Stimulated activated naive CD8-positive, alpha-beta T cell treated with anti-CD3 and anti-CD28 coated beads, Interleukin-15, amount 100 ng/mL, for 72 hours (primary cell): ENCODE data around the gene PRAF2.
A peak's percentile ranks its signal among the peaks of the same experiment; 100 is the strongest.

Source experiments
- ATAC-seq: fragments of 150-1000 bp; cut with Tn5 transposase; 2 replicates; pipeline ENCODE4 v1.10.0; 2021; ENCODE audit warnings: mild to moderate bottlenecking, moderate library complexity
- DNase-seq, 2 donors: peaks; one replicate each; pipeline ENCODE4 v3.0.0; 2021 to 2022
- H3K27ac Mint-ChIP-seq, 2 donors: one replicate each; pipeline ENCODE4 v1.8.0; 2022; ENCODE audit warnings: mild to moderate bottlenecking in 2 of 2, mixed read lengths in 2 of 2, moderate library complexity in 2 of 2
- H3K27me3 Mint-ChIP-seq: one replicate; pipeline ENCODE4 v1.8.0; 2022; ENCODE audit warnings: mixed read lengths
- H3K4me1 Mint-ChIP-seq: one replicate; pipeline ENCODE4 v1.8.0; 2022; ENCODE audit warnings: mild to moderate bottlenecking, mixed read lengths
- H3K4me3 Mint-ChIP-seq, 2 donors: one replicate each; pipeline ENCODE4 v1.8.0; 2022; ENCODE audit warnings: mild to moderate bottlenecking in 2 of 2, mixed read lengths in 2 of 2, moderate library complexity in 1 of 2
- H3K9me3 Mint-ChIP-seq, 2 donors: one replicate each; pipeline ENCODE4 v1.8.0; 2022; ENCODE audit warnings: mixed read lengths in 2 of 2

The PRAF2 gene

DNA sequence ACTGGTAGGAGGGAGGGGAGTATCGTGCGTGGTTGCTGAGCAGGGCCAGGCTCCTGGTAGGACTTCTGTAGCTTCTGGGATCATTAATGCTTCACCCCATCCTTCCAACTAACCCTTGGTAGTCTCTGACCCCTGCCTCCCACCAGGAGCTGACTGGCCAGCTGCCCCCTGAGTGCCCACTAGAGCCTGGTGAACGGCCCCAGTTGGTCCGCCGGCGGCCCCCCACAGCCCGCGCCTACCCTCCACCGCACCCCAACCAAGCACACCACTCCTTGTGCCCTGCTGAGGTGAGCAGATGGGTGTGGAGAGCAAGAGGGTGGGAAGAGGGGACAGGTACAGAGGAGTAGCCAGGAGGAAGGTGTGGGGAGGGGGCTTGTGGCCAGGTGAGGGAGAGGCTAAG is 10.1 kb downstream of the PRAF2 start:
- ATAC-seq (no peak), DNase-seq (no peak)
- Mint-ChIP-seq H3K27ac (no peak overlapping the region), H3K27me3 (no peaks in the 10 kb centered on the region), H3K9me3 (no peaks in the 10 kb centered on the region), H3K4me1 (no peaks in the 10 kb centered on the region), H3K4me3 (no peak overlapping the region)

- Mint-ChIP-seq H3K27me3 (no peaks in the 10 kb centered on the region), H3K27ac (no peak overlapping the region), H3K9me3 (no peaks in the 10 kb centered on the region), H3K4me3 (no peak overlapping the region), H3K4me1 (peaks cover 11% of the 10 kb centered on the region)
- DNase-seq = no peak
- no peak for ATAC-seq
Observed at GRCh38 chrX:49061916-49062315, 11.9 kb downstream of the PRAF2 start.

- ATAC-seq = no peak
- Mint-ChIP-seq H3K27me3 (no peaks in the 10 kb centered on the region), H3K9me3 (no peaks in the 10 kb centered on the region), H3K4me3 (no peak overlapping the region), H3K27ac (no peak overlapping the region), H3K4me1 (peaks cover 13% of the 10 kb centered on the region)
- no peak for DNase-seq
Observed at GRCh38 chrX:49061490-49061889, 12.3 kb downstream of the PRAF2 start.

DNA sequence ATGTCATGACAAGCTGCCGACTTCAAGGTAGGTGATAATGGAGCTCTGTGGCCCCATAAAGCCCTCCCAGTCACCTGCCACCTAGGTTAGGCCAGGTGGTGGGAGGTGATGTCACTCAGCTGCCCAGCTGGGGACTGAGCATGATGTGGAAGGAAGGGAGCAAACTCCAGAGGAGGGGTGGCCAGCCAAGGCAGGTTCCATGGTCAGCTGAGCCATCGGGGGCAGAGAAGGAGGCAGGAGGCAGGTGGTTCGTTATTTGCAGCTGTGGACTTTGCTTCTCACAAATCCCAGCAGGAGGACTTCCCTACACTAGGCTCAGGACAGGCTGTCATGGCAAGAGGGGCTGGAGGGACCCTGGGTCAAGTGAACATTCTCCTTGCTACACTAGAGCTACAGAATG is 12.9 kb downstream of the PRAF2 start:
- H3K4me1 Mint-ChIP-seq = peaks cover 13% of the 10 kb centered on the region

GRCh38 chrX:49059681-49060085 is 14.1 kb downstream of the PRAF2 start:
- Mint-ChIP-seq H3K4me1 (peaks cover 21% of the 10 kb centered on the region), H3K27ac (no peak overlapping the region), H3K27me3 (no peaks in the 10 kb centered on the region), H3K4me3 (no peak overlapping the region), H3K9me3 (no peaks in the 10 kb centered on the region)
- DNase-seq (no peak), ATAC-seq (no peak)

More for the DNA sequence above, 12.9 kb downstream of the PRAF2 start:
- Mint-ChIP-seq H3K27me3 (no peaks in the 10 kb centered on the region), H3K4me3 (no peak overlapping the region), H3K9me3 (no peaks in the 10 kb centered on the region), H3K27ac (no peak overlapping the region)
- DNase-seq = no peak
- no peak for ATAC-seq

DNA sequence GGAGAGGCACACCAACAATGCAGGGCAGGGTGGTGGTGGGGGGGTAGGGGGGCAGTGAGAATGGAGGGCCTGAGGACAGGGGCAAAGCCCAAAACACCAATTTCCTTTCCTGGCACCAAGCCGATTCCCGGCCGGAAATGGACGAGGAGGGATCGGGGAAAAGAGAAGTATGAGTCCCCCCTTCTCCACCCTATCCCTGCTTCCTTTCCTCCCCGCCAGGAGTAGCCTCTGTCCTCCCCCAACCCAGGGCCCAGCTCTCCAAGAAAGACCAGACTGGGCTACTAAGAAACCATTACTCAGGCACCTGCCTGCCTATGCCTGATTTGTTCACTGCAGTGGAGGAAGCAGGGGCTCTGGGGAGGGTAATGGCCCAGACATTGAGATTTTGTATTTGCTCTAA is 14.6 kb downstream of the PRAF2 start:
- Mint-ChIP-seq H3K27me3 (no peaks in the 10 kb centered on the region), H3K27ac (no peak overlapping the region), H3K4me3 (no peak overlapping the region), H3K4me1 (peaks cover 26% of the 10 kb centered on the region), H3K9me3 (no peaks in the 10 kb centered on the region)
- DNase-seq = no peak
- no peak for ATAC-seq

DNA sequence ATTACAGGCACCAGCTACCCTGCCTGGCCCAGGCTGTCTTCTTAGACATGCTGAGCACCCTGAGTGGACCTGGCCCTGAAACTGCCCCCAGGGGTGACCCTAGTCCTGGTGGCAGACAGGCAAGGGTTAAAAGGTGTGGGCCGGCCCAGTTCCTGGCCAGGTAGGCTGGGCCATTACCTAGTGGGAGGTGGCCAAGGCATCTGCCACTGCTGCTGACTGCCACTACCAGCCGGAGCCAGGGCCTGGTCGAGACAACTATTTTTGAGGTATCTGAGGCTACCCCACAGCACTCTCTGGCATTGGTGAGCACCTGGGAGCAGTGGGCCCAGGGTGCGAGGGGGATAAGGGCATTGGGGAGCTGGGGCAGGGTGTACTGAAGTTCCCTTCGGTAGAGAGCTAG is 15.0 kb downstream of the PRAF2 start, which contains the start of gene CCDC120:
Gene CCDC120 (plus strand): TSS at position 206 of the 400 bp plus-strand sequence. CDS start 3,043 bp downstream, outside the sequence.
- peak within 1 kb of the TSS in 1 of 2 donors; percentile 95 for H3K27ac Mint-ChIP-seq
- DNase-seq (no peak), ATAC-seq (no peak)
- H3K4me3 Mint-ChIP-seq = no peak within 1 kb of the TSS
- peaks cover 30% of the 10 kb centered on the region for H3K4me1 Mint-ChIP-seq
- no peaks in the 10 kb centered on the region for H3K9me3 Mint-ChIP-seq
- no peaks in the 10 kb centered on the region for H3K27me3 Mint-ChIP-seq

- H3K27me3 Mint-ChIP-seq = no peaks in the 10 kb centered on the region
- peak overlapping the region in 1 of 2 donors; percentile 85 for H3K27ac Mint-ChIP-seq
- peak overlapping the region; percentile 80 to 92 for H3K4me3 Mint-ChIP-seq
- H3K9me3 Mint-ChIP-seq = peaks cover 0 to 5% of the 10 kb centered on the region in 2 donors
- ATAC-seq (no peak), DNase-seq (no peak)
- peaks cover 42% of the 10 kb centered on the region for H3K4me1 Mint-ChIP-seq
Observed at GRCh38 chrX:49054073-49054762, 19.6 kb downstream of the PRAF2 start.

GRCh38 chrX:49053223-49054072 is 20.4 kb downstream of the PRAF2 start:
- ATAC-seq = peak; percentile 90
- Mint-ChIP-seq H3K9me3 (peaks cover 0 to 5% of the 10 kb centered on the region in 2 donors), H3K4me1 (peaks cover 42% of the 10 kb centered on the region), H3K27me3 (no peaks in the 10 kb centered on the region), H3K4me3 (peak overlapping the region; percentile 80 to 92), H3K27ac (peak overlapping the region; percentile 89 to 96)
- DNase-seq = peak; percentile 33 to 66

GRCh38 chrX:49043987-49044281 is 29.9 kb downstream of the PRAF2 start:
- H3K4me3 Mint-ChIP-seq = peak overlapping the region; percentile 82 to 92
- H3K27me3 Mint-ChIP-seq = no peaks in the 10 kb centered on the region
- peak overlapping the region; percentile 74 to 76 for H3K27ac Mint-ChIP-seq
- no peak for ATAC-seq
- H3K4me1 Mint-ChIP-seq = peaks cover 41% of the 10 kb centered on the region
- no peaks in the 10 kb centered on the region for H3K9me3 Mint-ChIP-seq
- no peak for DNase-seq

GRCh38 chrX:49043220-49043986 is 30.4 kb downstream of the PRAF2 start, which contains the start of gene TFE3:
TFE3 (minus strand) TSS chrX:49043357; CDS start chrX:49043226, 131 bp downstream.
- H3K9me3 Mint-ChIP-seq = no peaks in the 10 kb centered on the region
- DNase-seq (peak; percentile 92 to 97), ATAC-seq (peak; percentile 93)
- H3K27ac Mint-ChIP-seq = peak within 1 kb of the TSS; percentile 95 to 98
- H3K27me3 Mint-ChIP-seq = no peaks in the 10 kb centered on the region
- peaks cover 43% of the 10 kb centered on the region for H3K4me1 Mint-ChIP-seq
- peak within 1 kb of the TSS; percentile 92 to 94 for H3K4me3 Mint-ChIP-seq

GRCh38 chrX:49042581-49043219 is 31.1 kb downstream of the PRAF2 start:
- Mint-ChIP-seq H3K4me3 (peak overlapping the region; percentile 92 to 94), H3K4me1 (peaks cover 43% of the 10 kb centered on the region), H3K27me3 (no peaks in the 10 kb centered on the region), H3K9me3 (no peaks in the 10 kb centered on the region), H3K27ac (peak overlapping the region; percentile 95 to 98)
- DNase-seq = no peak
- no peak for ATAC-seq

- Mint-ChIP-seq H3K27ac (peak overlapping the region; percentile 95 to 98), H3K4me3 (peak overlapping the region; percentile 92 to 94), H3K4me1 (peaks cover 43% of the 10 kb centered on the region), H3K27me3 (no peaks in the 10 kb centered on the region), H3K9me3 (no peaks in the 10 kb centered on the region)
- DNase-seq = peak in 1 of 2 donors; percentile 15
- ATAC-seq = no peak
Observed at GRCh38 chrX:49041744-49042580, 31.8 kb downstream of the PRAF2 start.

- peaks cover 43% of the 10 kb centered on the region for H3K4me1 Mint-ChIP-seq
- DNase-seq (no peak), ATAC-seq (no peak)
- peak overlapping the region in 1 of 2 donors; percentile 83 for H3K27ac Mint-ChIP-seq
- H3K4me3 Mint-ChIP-seq = peak overlapping the region; percentile 69 to 92
- no peaks in the 10 kb centered on the region for H3K9me3 Mint-ChIP-seq
- H3K27me3 Mint-ChIP-seq = no peaks in the 10 kb centered on the region
Observed at GRCh38 chrX:49040376-49040955, 33.3 kb downstream of the PRAF2 start.
